Progenitor cell of endocrine pancreas (in vitro differentiated cells): Measurements from ENCODE around the gene SPAM1. TPM values are rescaled to one million over a fixed set of nuclear protein-coding genes. Genes with fewer than 3 reads are reported as not detected.

Experiments
- DNase-seq: peaks from one replicate; pipeline ENCODE4 v3.0.0; 2021; ENCODE audit warnings: low spot score; ENCODE audit not compliant: unreplicated experiment
- H3K27ac Mint-ChIP-seq: 2 replicates; pipeline ENCODE4 v1.8.0; 2021; ENCODE audit warnings: mild to moderate bottlenecking, moderate library complexity, mixed read lengths
- H3K27me3 Mint-ChIP-seq: 2 replicates; pipeline ENCODE4 v1.8.0; 2021; ENCODE audit warnings: mixed read lengths
- H3K36me3 Mint-ChIP-seq: 2 replicates; pipeline ENCODE4 v1.8.0; 2022; ENCODE audit warnings: mixed read lengths; ENCODE audit not compliant: insufficient read depth
- H3K4me1 Mint-ChIP-seq: 2 replicates; pipeline ENCODE4 v1.8.0; 2021; ENCODE audit warnings: low read depth, mixed read lengths
- H3K4me3 Mint-ChIP-seq: 2 replicates; pipeline ENCODE4 v1.8.0; 2021; ENCODE audit warnings: low read depth, mild to moderate bottlenecking, moderate library complexity, mixed read lengths
- H3K9me3 Mint-ChIP-seq: 2 replicates; pipeline ENCODE4 v1.8.0; 2021; ENCODE audit warnings: low read depth, mixed read lengths
- total RNA-seq: library from RNA; stranded (reverse); gene quantifications from 2 replicates; pipeline ENCODE4 v1.2.1, GENCODE V29; 2021
- TF ChIP-seq, protein P1 (sequence below): fragments of 200-600 bp; sonication (generic); IDR thresholded peaks from one replicate; pipeline ENCODE4 v1.5.0; 2021; ENCODE audit warnings: antibody characterized with exemption, mild to moderate bottlenecking; ENCODE audit not compliant: unreplicated experiment

The SPAM1 gene
- total RNA-seq, 1 donor from 2014 or later = not detected

GRCh38 chr7:123936388-123936787, 11.3 kb downstream of the SPAM1 start:
- H3K27ac Mint-ChIP-seq = no peak overlapping the region
- H3K9me3 Mint-ChIP-seq = peaks cover 23% of the 10 kb centered on the region
- H3K27me3 Mint-ChIP-seq = no peaks in the 10 kb centered on the region
- H3K36me3 Mint-ChIP-seq = peaks cover 2% of the 10 kb centered on the region
- no peak overlapping the region for H3K4me3 Mint-ChIP-seq
- DNase-seq = no peak
- H3K4me1 Mint-ChIP-seq = peaks cover 5% of the 10 kb centered on the region
- TF ChIP-seq, protein P1, sequence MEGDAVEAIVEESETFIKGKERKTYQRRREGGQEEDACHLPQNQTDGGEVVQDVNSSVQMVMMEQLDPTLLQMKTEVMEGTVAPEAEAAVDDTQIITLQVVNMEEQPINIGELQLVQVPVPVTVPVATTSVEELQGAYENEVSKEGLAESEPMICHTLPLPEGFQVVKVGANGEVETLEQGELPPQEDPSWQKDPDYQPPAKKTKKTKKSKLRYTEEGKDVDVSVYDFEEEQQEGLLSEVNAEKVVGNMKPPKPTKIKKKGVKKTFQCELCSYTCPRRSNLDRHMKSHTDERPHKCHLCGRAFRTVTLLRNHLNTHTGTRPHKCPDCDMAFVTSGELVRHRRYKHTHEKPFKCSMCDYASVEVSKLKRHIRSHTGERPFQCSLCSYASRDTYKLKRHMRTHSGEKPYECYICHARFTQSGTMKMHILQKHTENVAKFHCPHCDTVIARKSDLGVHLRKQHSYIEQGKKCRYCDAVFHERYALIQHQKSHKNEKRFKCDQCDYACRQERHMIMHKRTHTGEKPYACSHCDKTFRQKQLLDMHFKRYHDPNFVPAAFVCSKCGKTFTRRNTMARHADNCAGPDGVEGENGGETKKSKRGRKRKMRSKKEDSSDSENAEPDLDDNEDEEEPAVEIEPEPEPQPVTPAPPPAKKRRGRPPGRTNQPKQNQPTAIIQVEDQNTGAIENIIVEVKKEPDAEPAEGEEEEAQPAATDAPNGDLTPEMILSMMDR = no peak

DNA sequence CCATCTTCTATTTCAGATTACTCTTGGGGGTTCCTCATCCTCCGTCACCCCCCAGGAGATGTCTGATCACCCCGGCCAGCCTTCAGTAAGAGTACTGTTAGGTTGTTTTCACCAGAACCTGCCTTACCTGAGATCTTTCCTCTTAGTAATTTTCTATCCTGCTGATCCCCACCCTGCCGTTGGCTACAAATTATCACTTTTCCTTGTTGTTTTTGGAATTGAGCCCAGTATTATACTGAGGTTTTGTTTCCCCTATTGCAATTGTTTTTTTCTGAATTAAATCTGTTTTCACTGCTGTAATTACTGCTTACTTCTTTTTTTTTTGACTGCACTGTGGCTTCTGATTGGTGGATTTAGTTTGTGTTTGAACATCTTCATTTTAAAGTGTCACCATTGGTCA, 14.7 kb downstream of the SPAM1 start:
- no peak for DNase-seq
- TF ChIP-seq, protein P1 = no peak
- no peak overlapping the region for H3K4me3 Mint-ChIP-seq
- peaks cover 6% of the 10 kb centered on the region for H3K4me1 Mint-ChIP-seq
- H3K9me3 Mint-ChIP-seq = peaks cover 14% of the 10 kb centered on the region
- no peaks in the 10 kb centered on the region for H3K27me3 Mint-ChIP-seq
- H3K27ac Mint-ChIP-seq = no peak overlapping the region
- H3K36me3 Mint-ChIP-seq = peaks cover 2% of the 10 kb centered on the region

DNA sequence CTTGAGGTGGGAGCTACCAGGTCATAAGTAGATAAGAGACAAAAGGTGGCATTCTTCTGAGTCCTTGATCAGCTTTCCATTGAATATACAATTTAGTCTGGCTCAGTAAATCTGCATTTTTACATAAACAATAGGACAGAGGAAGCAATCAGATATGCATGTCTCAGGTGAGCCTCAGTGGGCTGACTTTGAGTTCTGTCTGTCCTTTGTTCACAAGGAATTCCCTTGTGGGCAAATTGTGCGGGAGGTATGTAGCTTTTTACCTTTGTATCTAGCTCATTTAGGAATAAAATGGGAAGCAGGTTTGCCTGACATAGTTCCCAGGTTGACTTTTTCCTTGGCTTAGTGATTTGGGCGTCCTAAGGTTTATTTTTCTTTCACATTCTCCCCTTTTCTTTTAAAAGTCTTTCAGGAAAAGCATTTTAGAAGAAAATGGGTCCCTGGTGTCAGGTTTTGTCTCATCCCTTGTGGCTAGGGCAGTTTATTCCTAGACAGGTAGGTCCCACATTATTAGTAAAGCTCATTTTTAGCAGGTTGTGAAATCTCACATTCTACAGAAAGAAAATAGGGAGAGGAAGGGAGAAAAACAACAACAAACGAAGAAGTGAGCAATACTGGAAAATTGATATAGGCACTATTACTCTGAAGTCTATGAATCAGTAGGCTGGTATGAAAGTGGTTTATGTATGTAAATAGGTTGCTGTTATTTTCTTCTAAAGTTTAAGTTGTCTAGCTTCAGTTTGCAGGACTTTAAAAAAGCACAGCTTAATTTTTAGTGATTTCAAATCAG, 16.5 kb downstream of the SPAM1 start:
- peak overlapping the region; percentile 81 for H3K27ac Mint-ChIP-seq
- TF ChIP-seq, protein P1 = no peak
- no peak overlapping the region for H3K4me3 Mint-ChIP-seq
- H3K4me1 Mint-ChIP-seq = peaks cover 6% of the 10 kb centered on the region
- no peak for DNase-seq
- no peaks in the 10 kb centered on the region for H3K36me3 Mint-ChIP-seq
- peaks cover 8% of the 10 kb centered on the region for H3K9me3 Mint-ChIP-seq
- H3K27me3 Mint-ChIP-seq = no peaks in the 10 kb centered on the region

DNA sequence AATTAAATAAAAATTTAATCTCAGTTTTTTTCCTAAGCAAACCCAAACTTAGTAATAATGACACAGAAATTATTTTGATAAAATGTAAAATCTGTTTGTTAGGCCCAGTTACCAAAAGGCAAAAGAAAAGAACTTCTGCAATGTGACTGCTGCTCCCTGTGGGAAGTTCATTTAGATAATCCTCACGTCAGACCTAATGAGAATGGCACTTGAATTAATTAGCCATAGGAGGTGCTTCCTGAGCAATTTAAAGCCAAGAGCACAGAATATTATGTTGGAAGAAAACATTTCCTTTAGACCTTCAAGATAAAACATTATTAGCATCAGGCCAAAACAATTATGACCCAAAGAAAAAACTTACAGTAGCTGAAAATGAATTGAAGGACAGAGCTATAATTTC, 19.4 kb downstream of the SPAM1 start:
- H3K9me3 Mint-ChIP-seq = no peaks in the 10 kb centered on the region
- H3K4me3 Mint-ChIP-seq = no peak overlapping the region
- H3K36me3 Mint-ChIP-seq = no peaks in the 10 kb centered on the region
- DNase-seq = no peak
- peaks cover 6% of the 10 kb centered on the region for H3K4me1 Mint-ChIP-seq
- no peak overlapping the region for H3K27ac Mint-ChIP-seq
- TF ChIP-seq, protein P1 = no peak
- no peaks in the 10 kb centered on the region for H3K27me3 Mint-ChIP-seq

- Mint-ChIP-seq H3K9me3 (peaks cover 4% of the 10 kb centered on the region), H3K36me3 (no peaks in the 10 kb centered on the region), H3K27me3 (no peaks in the 10 kb centered on the region), H3K4me3 (no peak overlapping the region), H3K27ac (no peak overlapping the region), H3K4me1 (peaks cover 6% of the 10 kb centered on the region)
- DNase-seq = no peak
- TF ChIP-seq, protein P1 = no peak
Observed at GRCh38 chr7:123945938-123946337, 20.9 kb downstream of the SPAM1 start.
